Vagina (tissue), 2 donors: ENCODE results near the gene THSD7A.

ENCODE experiments used
- POLR2A ChIP-seq, 2 donors: fragments of 450-650 bp; IDR thresholded peaks; one replicate each; pipeline ENCODE4 v1.6.1; 2017; ENCODE audit warnings: antibody characterized with exemption in 2 of 2, mild to moderate bottlenecking in 2 of 2, moderate library complexity in 2 of 2
- TF ChIP-seq, protein P1 (sequence below), 3 experiments: fragments of 450-650 bp in 2 of 3; fragments of 200-600 bp in 1 of 3; sonication (generic) in 1 of 3; IDR thresholded peaks; one replicate each; pipeline ENCODE4 v1.5.1; 2017 to 2019; ENCODE audit warnings: antibody characterized with exemption in 3 of 3, mild to moderate bottlenecking in 2 of 3, moderate library complexity in 2 of 3

GRCh38 chr7:11464624-11465023, 367.4 kb downstream of the THSD7A start:
- TF ChIP-seq, protein P1, sequence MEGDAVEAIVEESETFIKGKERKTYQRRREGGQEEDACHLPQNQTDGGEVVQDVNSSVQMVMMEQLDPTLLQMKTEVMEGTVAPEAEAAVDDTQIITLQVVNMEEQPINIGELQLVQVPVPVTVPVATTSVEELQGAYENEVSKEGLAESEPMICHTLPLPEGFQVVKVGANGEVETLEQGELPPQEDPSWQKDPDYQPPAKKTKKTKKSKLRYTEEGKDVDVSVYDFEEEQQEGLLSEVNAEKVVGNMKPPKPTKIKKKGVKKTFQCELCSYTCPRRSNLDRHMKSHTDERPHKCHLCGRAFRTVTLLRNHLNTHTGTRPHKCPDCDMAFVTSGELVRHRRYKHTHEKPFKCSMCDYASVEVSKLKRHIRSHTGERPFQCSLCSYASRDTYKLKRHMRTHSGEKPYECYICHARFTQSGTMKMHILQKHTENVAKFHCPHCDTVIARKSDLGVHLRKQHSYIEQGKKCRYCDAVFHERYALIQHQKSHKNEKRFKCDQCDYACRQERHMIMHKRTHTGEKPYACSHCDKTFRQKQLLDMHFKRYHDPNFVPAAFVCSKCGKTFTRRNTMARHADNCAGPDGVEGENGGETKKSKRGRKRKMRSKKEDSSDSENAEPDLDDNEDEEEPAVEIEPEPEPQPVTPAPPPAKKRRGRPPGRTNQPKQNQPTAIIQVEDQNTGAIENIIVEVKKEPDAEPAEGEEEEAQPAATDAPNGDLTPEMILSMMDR (IDR thresholded peaks at IDR 0.05) = no peak
- no peak for TF ChIP-seq POLR2A (IDR thresholded peaks at IDR 0.05)
